Endothelial cell of hepatic sinusoid (primary cell): ENCODE results near the gene TSPEAR.
"Not testable (repeated sequence)": the region's sequence is repeated elsewhere in the genome, so short reads cannot be mapped to it uniquely, and the experiment has no call there.

Source experiments
- in situ Hi-C: cut with HindIII; loops from 2 replicates; pipeline ENCODE4 v1.10.0; 2017; ENCODE audit warnings: low sequenced_read_pairs

Gene TSPEAR

GRCh38 chr21:44637851-44638348 is 73.5 kb downstream of the TSPEAR start:
- in situ Hi-C loops, result not testable (repeated sequence)

- in situ Hi-C loops, result no loop called here
Observed at GRCh38 chr21:44637018-44637850, 74.1 kb downstream of the TSPEAR start, which contains the start of gene KRTAP10-10. KRTAP10-10 (plus strand) TSS chr21:44637356; CDS start chr21:44637418, 62 bp downstream.

GRCh38 chr21:44636209-44637017 is 75.0 kb downstream of the TSPEAR start:
- in situ Hi-C loops, result no loop called here

GRCh38 chr21:44632067-44632466 is 79.3 kb downstream of the TSPEAR start:
- in situ Hi-C loops, result no loop called here

- in situ Hi-C loops, result no loop called here
Observed at GRCh38 chr21:44630440-44630839, 80.9 kb downstream of the TSPEAR start.

- in situ Hi-C loops, result no loop called here
Observed at GRCh38 chr21:44628707-44629391, 82.5 kb downstream of the TSPEAR start.

- in situ Hi-C loops, result not testable (repeated sequence)
Observed at GRCh38 chr21:44627831-44628233, 83.5 kb downstream of the TSPEAR start.

- in situ Hi-C loops, result not testable (repeated sequence)
Observed at GRCh38 chr21:44627181-44627822, 84.1 kb downstream of the TSPEAR start.

GRCh38 chr21:44626673-44627143 is 84.7 kb downstream of the TSPEAR start, which contains the start of gene KRTAP10-9:
KRTAP10-9 (plus strand) TSS chr21:44627093; CDS start chr21:44627172, 79 bp downstream.
- in situ Hi-C loops, result no loop called here

GRCh38 chr21:44626262-44626661 is 85.1 kb downstream of the TSPEAR start:
- in situ Hi-C loops, result no loop called here

- in situ Hi-C loops, result no loop called here
Observed at GRCh38 chr21:44625756-44626155, 85.6 kb downstream of the TSPEAR start.

GRCh38 chr21:44623575-44623974 is 87.8 kb downstream of the TSPEAR start:
- in situ Hi-C loops, result no loop called here

- in situ Hi-C loops, result no loop called here
Observed at GRCh38 chr21:44619886-44620285, 91.5 kb downstream of the TSPEAR start.

GRCh38 chr21:44618909-44619308 is 92.5 kb downstream of the TSPEAR start:
- in situ Hi-C loops, result no loop called here

GRCh38 chr21:44618504-44618903 is 92.9 kb downstream of the TSPEAR start:
- in situ Hi-C loops, result no loop called here

- in situ Hi-C loops, result no loop called here
Observed at GRCh38 chr21:44617071-44617501, 94.3 kb downstream of the TSPEAR start.

GRCh38 chr21:44616591-44616926 is 94.8 kb downstream of the TSPEAR start:
- in situ Hi-C loops, result no loop called here

- in situ Hi-C loops, result no loop called here
Observed at GRCh38 chr21:44615911-44616590, 95.3 kb downstream of the TSPEAR start.

- in situ Hi-C loops, result no loop called here
Observed at GRCh38 chr21:44615466-44615865, 95.9 kb downstream of the TSPEAR start.

GRCh38 chr21:44614961-44615391 is 96.4 kb downstream of the TSPEAR start:
- in situ Hi-C loops, result no loop called here
